ENCODE data around the gene POTEF. TPM values are rescaled to one million over a fixed set of nuclear protein-coding genes. Genes with fewer than 3 reads are reported as not detected.
"Not testable (repeated sequence)": the region's sequence is repeated elsewhere in the genome, so short reads cannot be mapped to it uniquely, and the experiment has no call there.

POTEF gene
- total and polyA plus RNA-seq, 2 of the 4 experiments (the other 2 are of a cell fraction), result not detected

- H3K9ac ChIP-seq (ENCODE audit: low read depth, low read length), result no peak overlapping the region
- H2AFZ ChIP-seq (replicated peaks; ENCODE audit: low read length, poor library complexity), result no peak overlapping the region
- no peak overlapping the region for H2BK15ac ChIP-seq (ENCODE audit: low read depth, low read length)
- H3K4me2 ChIP-seq (ENCODE audit: low read depth, low read length), result no peak overlapping the region
- H3K4me1 ChIP-seq (ENCODE audit: control insufficient read depth, insufficient read depth, low read length), result no peaks in the 10 kb centered on the region
- no peak for TF ChIP-seq FOS (IDR thresholded peaks at IDR 0.05; ENCODE audit: low read depth, low read length)
- TF ChIP-seq BHLHE40 (IDR thresholded peaks at IDR 0.05; ENCODE audit: low read depth, low read length), result no peak
- WGBS, 2 experiments (ENCODE audit: extremely low coverage in 2 of 2, insufficient read length in 1 of 2), result no CpG with 5 or more reads among the region's 15 CpGs
- no peak overlapping the region for H4K8ac ChIP-seq (ENCODE audit: low read depth in 2 of 2, low read length in 2 of 2)
- H4K20me1 ChIP-seq (ENCODE audit: insufficient read depth, low read length), result no peaks in the 10 kb centered on the region
- H3K79me1 ChIP-seq (ENCODE audit: low read depth in 1 of 2, low read length in 2 of 2), result no peaks in the 10 kb centered on the region
- H2BK20ac ChIP-seq (ENCODE audit: low read depth, low read length), result no peak overlapping the region
- dilution Hi-C loops (cut with HindIII; ENCODE audit: low sequenced_read_pairs, unreplicated experiment) (no loop called here), intact Hi-C loops (cut with micrococcal nuclease) (no loop called here), in situ Hi-C loops (cut with MboI; ENCODE audit: low sequenced_read_pairs) (no loop called here)
- ATAC-seq (ENCODE audit: low read depth) (no peak), DNase-seq (no peak)
- H4K91ac ChIP-seq (ENCODE audit: insufficient read depth, low read depth, low read length), result no peak overlapping the region
- H4K5ac ChIP-seq (ENCODE audit: low read depth, low read length), result no peak overlapping the region
- H3K27ac ChIP-seq (ENCODE audit: insufficient read depth, low read length), result no peak overlapping the region
- H3K9me1 ChIP-seq (ENCODE audit: insufficient read depth, low read length), result no peaks in the 10 kb centered on the region
- BruUV-seq (replicated peaks), result no TSS peak
- H3K9me3 ChIP-seq (ENCODE audit: control insufficient read depth, insufficient read depth, low read length), result no peaks in the 10 kb centered on the region
- ChIA-PET CTCF (no interaction called here), POLR2A (ENCODE audit: unreplicated experiment) (no interaction called here)
- H2BK120ac ChIP-seq (ENCODE audit: low read depth, low read length), result no peak overlapping the region
- no peak overlapping the region for H2BK5ac ChIP-seq (ENCODE audit: low read depth, low read length, poor library complexity, severe bottlenecking)
- H3K18ac ChIP-seq (ENCODE audit: low read depth, low read length), result no peak overlapping the region
- H3K14ac ChIP-seq (replicated peaks; ENCODE audit: low read depth, low read length), result no peak overlapping the region
- no peak overlapping the region for H3K4ac ChIP-seq (ENCODE audit: low read depth, low read length)
- H3K36me3 ChIP-seq (ENCODE audit: control insufficient read depth, insufficient read depth, low read length), result no peaks in the 10 kb centered on the region
- no peak overlapping the region for H2AK9ac ChIP-seq (replicated peaks; ENCODE audit: low read depth, low read length, poor library complexity)
- H3K23ac ChIP-seq (ENCODE audit: low read depth, low read length), result no peak overlapping the region
- no peak overlapping the region for H2AK5ac ChIP-seq (ENCODE audit: low read depth, low read length)
- H3K4me3 ChIP-seq (ENCODE audit: insufficient read depth, low read depth, low read length), result no peak overlapping the region
- H3K56ac ChIP-seq (ENCODE audit: extremely low read depth, insufficient read depth, low read length), result no peak overlapping the region
- H3K27me3 ChIP-seq (ENCODE audit: control insufficient read depth, insufficient read depth, low read length), result no peaks in the 10 kb centered on the region
Measured at GRCh38 chr2:130135692-130136541, 6.9 kb upstream of the POTEF start.

GRCh38 chr2:130128464-130128863, 558 bp downstream of the POTEF start:
- H4K20me1 ChIP-seq (ENCODE audit: insufficient read depth, low read length); H3K4me3 ChIP-seq (ENCODE audit: insufficient read depth, low read depth, low read length); H3K23ac ChIP-seq (ENCODE audit: low read depth, low read length); H4K8ac ChIP-seq (ENCODE audit: low read depth in 2 of 2, low read length in 2 of 2); H3K79me1 ChIP-seq (ENCODE audit: low read depth in 1 of 2, low read length in 2 of 2); BruUV-seq (replicated peaks); dilution Hi-C loops (cut with HindIII; ENCODE audit: low sequenced_read_pairs, unreplicated experiment); H3K18ac ChIP-seq (ENCODE audit: low read depth, low read length); H2BK5ac ChIP-seq (ENCODE audit: low read depth, low read length, poor library complexity, severe bottlenecking); intact Hi-C loops (cut with micrococcal nuclease); H4K91ac ChIP-seq (ENCODE audit: insufficient read depth, low read depth, low read length); H2AK5ac ChIP-seq (ENCODE audit: low read depth, low read length); H3K14ac ChIP-seq (replicated peaks; ENCODE audit: low read depth, low read length); H2AFZ ChIP-seq (replicated peaks; ENCODE audit: low read length, poor library complexity); in situ Hi-C loops (cut with MboI; ENCODE audit: low sequenced_read_pairs); H3K36me3 ChIP-seq (ENCODE audit: control insufficient read depth, insufficient read depth, low read length); H2AK9ac ChIP-seq (replicated peaks; ENCODE audit: low read depth, low read length, poor library complexity); H3K27me3 ChIP-seq (ENCODE audit: control insufficient read depth, insufficient read depth, low read length); ATAC-seq (ENCODE audit: low read depth); H3K4ac ChIP-seq (ENCODE audit: low read depth, low read length); H3K4me2 ChIP-seq (ENCODE audit: low read depth, low read length); H3K9ac ChIP-seq (ENCODE audit: low read depth, low read length); H4K5ac ChIP-seq (ENCODE audit: low read depth, low read length); H3K9me3 ChIP-seq (ENCODE audit: control insufficient read depth, insufficient read depth, low read length); H2BK15ac ChIP-seq (ENCODE audit: low read depth, low read length); H3K27ac ChIP-seq (ENCODE audit: insufficient read depth, low read length); H3K4me1 ChIP-seq (ENCODE audit: control insufficient read depth, insufficient read depth, low read length); H3K56ac ChIP-seq (ENCODE audit: extremely low read depth, insufficient read depth, low read length); DNase-seq; POLR2A ChIA-PET (ENCODE audit: unreplicated experiment); H2BK120ac ChIP-seq (ENCODE audit: low read depth, low read length); H2BK20ac ChIP-seq (ENCODE audit: low read depth, low read length); CTCF ChIA-PET; H3K9me1 ChIP-seq (ENCODE audit: insufficient read depth, low read length): not testable (repeated sequence)
- 100% methylated on average over 1 of the region's 14 CpGs; no CpG with 5 or more reads in 1 of the 2 experiments for WGBS, 2 experiments (ENCODE audit: extremely low coverage in 2 of 2, insufficient read length in 1 of 2)

Data from IMR-90 (cell line).